ENCODE data around the gene TBC1D8.

The TBC1D8 gene

GRCh38 chr2:101133492-101134100 lies 17.6 kb downstream of the TBC1D8 start:
- DNase-seq = no peak

DNA sequence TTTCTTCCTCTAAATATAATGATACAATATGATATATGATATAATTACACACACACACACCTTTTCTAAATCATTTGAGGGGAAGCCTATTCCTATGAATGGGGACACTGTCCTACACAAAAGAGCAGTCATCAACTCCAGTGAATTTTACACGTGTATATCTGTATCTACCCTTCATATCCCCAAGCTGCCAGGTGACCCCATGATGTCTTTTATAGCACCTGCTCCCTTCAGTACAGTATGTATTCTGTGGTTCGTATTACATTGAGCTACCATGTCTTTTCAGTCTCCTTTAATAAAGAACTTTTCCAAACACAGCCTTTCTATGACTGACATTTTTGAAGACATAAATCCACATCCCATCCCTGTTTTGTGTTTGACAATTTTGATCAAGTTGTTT lies 19.0 kb downstream of the TBC1D8 start:
- no peak for DNase-seq

DNA sequence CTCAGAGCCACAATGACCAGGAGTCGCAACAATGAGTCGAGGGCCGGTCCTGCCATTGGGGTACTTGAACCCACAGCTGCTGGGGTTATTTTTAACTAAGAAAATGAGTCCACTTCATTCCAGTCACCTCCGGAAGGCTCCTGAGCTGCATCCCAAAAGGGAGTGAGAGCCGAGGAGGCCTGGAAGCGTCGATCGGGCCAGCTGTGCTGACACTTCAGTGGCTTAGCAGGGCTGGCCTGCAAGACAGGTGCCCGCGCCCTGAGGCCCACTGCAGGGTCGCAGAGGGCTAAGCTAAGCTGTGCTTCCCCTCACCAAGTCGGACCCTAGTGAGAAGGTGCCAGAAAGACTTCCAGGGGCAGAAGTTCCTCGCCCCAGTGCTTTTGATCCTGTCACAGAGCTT lies 21.1 kb downstream of the TBC1D8 start:
- DNase-seq = no peak

DNA sequence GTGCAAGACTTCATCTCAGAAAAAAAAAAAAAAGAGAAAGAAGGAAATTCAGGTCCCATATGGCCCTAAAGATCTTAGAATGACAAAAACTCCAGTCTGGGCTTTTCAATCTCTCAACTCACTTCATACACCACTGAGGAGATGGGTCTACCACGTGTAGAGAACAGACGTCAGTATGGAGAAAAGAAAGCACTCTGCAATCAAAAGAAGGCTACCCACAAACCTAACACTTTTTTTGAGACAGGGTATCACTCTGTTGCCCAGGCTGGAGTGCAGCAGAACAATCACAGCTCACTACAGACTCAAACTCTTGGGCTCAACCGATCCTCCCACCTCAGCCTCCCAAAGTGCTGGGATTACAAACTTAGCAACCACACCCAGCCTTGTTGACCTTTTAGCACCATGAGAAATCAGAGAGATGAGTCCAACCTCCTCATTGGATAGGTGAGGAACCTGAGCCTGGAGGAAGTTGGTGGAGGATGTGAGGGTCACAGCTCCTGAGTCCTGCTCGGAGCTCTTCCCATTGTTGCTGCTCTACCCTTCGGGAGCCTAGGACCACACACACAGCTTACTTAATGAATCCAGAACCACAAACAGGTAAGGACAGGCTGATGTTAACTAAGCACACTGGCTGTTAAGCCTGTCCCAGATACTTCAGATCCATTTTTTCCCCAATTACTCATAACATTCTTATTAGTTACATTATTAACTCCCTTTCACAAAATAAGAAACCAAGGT lies 23.7 kb downstream of the TBC1D8 start:
- DNase-seq = no peak

DNA sequence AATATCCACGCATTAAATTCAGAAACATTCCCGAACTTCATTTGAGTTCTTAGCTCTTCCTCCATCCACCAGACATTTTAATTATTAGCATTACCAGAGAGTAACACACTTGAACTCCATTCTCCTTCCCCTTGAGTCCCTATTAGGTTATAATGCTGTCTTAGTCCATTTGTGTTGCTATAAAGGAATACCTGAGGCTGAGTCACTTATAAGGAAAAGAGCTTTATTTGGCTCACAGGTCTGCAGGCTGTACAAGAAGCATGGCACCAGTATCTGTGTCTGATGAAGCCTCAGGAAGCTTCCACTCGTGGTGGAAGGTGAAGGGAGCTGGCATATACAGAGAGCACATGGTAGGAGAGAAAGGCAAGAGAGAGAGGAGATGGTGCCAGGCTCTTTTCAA lies 25.4 kb downstream of the TBC1D8 start:
- DNase-seq = no peak

DNA sequence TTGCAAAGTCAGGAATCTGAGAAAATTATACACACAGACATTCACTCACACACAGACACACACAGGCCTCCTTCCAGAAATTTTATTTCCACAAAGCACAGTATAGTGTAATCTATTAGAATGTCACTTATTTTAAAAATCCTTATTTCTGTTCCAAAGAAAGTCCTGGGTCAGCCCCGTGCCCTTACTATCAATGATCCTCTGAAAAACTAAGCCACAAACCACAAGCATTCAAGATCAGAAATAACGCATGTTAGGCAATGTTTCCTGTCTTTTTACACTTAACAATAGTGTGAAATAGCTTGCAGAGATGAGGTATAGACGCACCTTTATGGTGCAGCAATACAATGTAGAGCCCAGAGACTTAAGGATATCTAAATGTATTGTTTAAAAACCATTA lies 25.8 kb downstream of the TBC1D8 start:
- DNase-seq = no peak

GRCh38 chr2:101124643-101125366 lies 26.4 kb downstream of the TBC1D8 start:
- DNase-seq = no peak

- no peak for DNase-seq
Observed at GRCh38 chr2:101123795-101124471, 27.2 kb downstream of the TBC1D8 start.

- no peak for DNase-seq
Observed at GRCh38 chr2:101121174-101121573, 30.0 kb downstream of the TBC1D8 start.

- DNase-seq = no peak
Observed at GRCh38 chr2:101120124-101120996, 30.8 kb downstream of the TBC1D8 start.

DNA sequence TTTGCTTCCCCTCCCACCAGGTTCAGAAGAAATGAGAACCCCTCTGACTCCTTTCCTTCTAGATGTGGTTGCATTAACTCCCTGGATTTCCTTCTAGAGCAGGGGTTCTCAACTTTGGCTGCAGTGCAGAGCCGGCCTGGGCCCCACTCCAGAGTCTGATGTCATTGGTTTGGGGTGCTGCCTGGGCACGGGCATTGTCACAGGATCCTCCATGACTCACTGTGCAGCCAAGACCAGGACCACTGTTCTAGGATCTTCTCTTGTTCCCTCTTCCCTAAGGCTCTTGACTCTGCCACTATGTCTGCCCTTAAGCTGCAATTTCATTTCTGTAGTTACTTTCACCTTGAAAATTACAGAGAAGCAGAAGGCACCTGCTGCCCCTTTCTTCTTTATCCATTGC lies 31.8 kb downstream of the TBC1D8 start:
- DNase-seq = no peak

- no peak for DNase-seq
Observed at GRCh38 chr2:101116841-101117552, 34.2 kb downstream of the TBC1D8 start.

GRCh38 chr2:101116348-101116747 lies 34.8 kb downstream of the TBC1D8 start:
- DNase-seq = no peak

DNA sequence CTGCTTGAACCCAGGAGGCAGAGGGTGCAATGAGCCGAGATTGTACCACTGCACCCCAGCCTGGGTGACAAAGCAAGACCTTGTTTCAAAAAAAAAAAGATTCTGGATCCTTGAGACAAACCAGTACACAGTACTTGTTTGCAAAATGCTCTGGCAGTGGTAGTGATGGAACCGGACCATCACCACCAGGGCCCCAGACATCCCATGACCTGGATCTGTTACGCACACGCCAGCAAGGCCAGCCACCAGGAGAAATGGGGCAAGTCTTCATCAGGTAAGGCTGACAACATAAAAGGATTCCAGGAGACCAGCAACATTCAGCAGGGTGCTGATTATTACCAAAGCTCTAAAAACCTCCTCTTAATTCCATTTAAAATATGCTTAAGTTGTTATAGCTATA lies 35.5 kb downstream of the TBC1D8 start:
- DNase-seq = no peak

DNA sequence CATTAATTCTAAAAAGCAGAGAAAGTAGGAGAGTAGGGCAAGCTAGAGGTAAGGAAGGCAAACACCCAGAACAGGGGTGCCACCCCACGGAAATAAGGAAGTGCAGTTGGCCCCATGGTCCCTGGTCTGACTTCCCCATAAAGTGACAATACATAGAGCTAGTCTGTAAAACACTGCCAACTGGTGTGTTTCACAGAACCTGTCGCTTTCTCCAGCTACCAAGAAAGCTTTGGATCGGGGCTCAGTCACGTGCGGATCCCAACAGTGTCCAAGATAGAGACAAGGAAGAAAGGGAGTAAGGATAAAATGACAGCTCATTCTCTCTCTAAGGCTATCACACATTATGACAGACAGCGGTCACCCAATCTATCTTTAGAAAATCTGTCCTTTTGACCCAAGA lies 36.4 kb downstream of the TBC1D8 start:
- DNase-seq = no peak

DNA sequence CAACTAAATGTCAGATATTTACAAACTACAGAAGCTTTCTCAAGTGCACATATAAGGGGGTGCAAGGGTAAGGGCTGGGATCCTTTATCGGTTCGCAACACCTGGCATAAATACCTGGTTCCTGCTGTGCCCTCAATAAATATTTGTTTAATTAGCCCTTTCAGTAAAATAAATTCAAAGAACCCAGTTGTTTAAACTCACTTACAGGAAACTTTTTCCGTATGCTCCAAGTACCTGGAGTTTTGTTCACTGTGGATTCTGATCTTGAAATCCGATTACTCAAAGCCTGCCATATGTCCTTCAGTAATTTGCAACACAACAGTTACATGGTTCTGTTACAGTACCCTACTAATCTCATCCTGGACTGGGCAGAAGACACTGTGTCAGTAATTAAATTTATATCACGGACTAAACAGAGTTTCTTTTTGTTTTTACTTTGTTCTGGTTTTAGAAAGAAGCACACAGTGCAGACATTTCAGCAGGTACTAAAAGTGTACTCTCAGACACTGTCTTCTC lies 36.9 kb downstream of the TBC1D8 start:
- no peak for DNase-seq

- DNase-seq = no peak
Observed at GRCh38 chr2:101113441-101114267, 37.5 kb downstream of the TBC1D8 start.

- DNase-seq = no peak
Observed at GRCh38 chr2:101112772-101113157, 38.4 kb downstream of the TBC1D8 start.

DNA sequence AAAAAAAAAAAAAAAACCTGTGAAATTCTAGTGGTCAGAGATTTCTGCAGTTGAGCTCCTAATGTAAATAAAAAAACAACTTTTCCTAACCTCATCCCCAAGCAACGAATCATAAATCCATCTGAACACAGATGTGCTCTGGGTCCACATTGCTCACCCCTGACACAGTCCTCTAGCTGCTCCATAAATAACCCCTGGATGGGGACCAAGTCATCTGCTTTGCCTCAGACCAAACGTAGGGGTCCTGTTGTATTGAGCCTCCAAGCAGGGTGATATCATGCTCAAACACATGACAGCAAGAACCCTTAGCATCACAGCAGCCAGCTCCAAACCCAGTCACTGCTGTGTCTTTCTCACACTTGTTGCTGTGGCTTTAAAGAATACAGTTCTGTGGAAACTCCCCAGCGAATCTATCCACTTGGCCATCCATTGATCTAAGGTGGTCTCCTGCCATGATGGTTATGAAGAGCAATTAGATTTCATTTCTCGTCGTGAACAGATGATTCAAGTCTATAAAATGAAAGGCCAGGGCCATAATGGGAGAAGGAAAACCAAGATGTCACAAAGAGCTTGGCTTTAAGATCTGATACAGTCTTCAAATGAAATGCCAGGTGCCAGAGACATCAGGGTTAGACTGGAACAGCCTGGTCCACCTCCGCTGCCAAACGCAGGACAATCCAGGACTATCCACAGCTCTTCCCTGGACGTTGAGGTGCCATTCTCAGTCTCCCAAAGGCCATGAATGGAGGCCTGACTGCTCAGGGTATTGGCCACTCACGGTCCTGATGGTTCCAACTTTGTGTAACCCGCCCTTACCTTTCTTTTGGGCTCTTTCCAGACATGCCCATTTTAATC lies 39.0 kb downstream of the TBC1D8 start:
- no peak for DNase-seq
